Neural cell (in vitro differentiated cells): Measurements from ENCODE around the gene SFMBT1. TPM values are rescaled to one million over a fixed set of nuclear protein-coding genes. Genes with fewer than 3 reads are reported as not detected.

Source experiments
- H2AFZ ChIP-seq: fragments of 200-600, 300-800 bp; sonication (generic), shearing (Covaris generic); 2 replicates; pipeline ENCODE4 v1.6.0; 2014; ENCODE audit warnings: low read depth, mild to moderate bottlenecking, antibody characterized with exemption, low read length, moderate library complexity
- H3F3A ChIP-seq: fragments of 200-600 bp; shearing (Covaris generic); 2 replicates; pipeline ENCODE4 v1.6.1; 2016; ENCODE audit warnings: mild to moderate bottlenecking, moderate library complexity, mixed read lengths, antibody characterized with exemption, low read length; ENCODE audit not compliant: insufficient read depth, poor library complexity, severe bottlenecking
- H3K27ac ChIP-seq: fragments of 200-600, 300-800 bp; sonication (generic), shearing (Covaris generic); 2 replicates; pipeline ENCODE4 v1.5.1; 2014; ENCODE audit warnings: mild to moderate bottlenecking, low read length, moderate library complexity
- H3K27me3 ChIP-seq: fragments of 300-800, 200-600 bp; sonication (generic), shearing (Covaris generic); 2 replicates; pipeline ENCODE4 v1.6.0; 2014; ENCODE audit warnings: mild to moderate bottlenecking, low read depth, low read length, moderate library complexity; ENCODE audit not compliant: insufficient read depth
- H3K36me3 ChIP-seq: fragments of 300-800, 200-600 bp; sonication (generic), shearing (Covaris generic); 2 replicates; pipeline ENCODE4 v1.5.1; 2014; ENCODE audit warnings: mild to moderate bottlenecking, antibody characterized with exemption, low read length, moderate library complexity; ENCODE audit not compliant: insufficient read depth
- H3K4me2 ChIP-seq: fragments of 300-800, 200-600 bp; sonication (generic), shearing (Covaris generic); 2 replicates; pipeline ENCODE4 v1.6.0; 2014; ENCODE audit warnings: mild to moderate bottlenecking, low read length
- H3K4me3 ChIP-seq: fragments of 300-800, 200-600 bp; sonication (generic), shearing (Covaris generic); 2 replicates; pipeline ENCODE4 v1.5.1; 2014; ENCODE audit warnings: mild to moderate bottlenecking, low read length, moderate library complexity
- H3K79me2 ChIP-seq: fragments of 200-600 bp; shearing (Covaris generic); replicated peaks from 2 replicates; pipeline ENCODE4 v1.6.0; 2014; ENCODE audit warnings: mild to moderate bottlenecking, low read length, moderate library complexity; ENCODE audit not compliant: insufficient read depth
- H3K9ac ChIP-seq: fragments of 300-800, 200-600 bp; sonication (generic), shearing (Covaris generic); 2 replicates; pipeline ENCODE4 v1.6.1; 2016; ENCODE audit warnings: mild to moderate bottlenecking, low read length, mixed read lengths
- H3K9me2 ChIP-seq: fragments of 200-600 bp; shearing (Covaris generic); 2 replicates; pipeline ENCODE4 v1.6.1; 2016; ENCODE audit warnings: mild to moderate bottlenecking, low read length, mixed read lengths; ENCODE audit not compliant: insufficient read depth
- H3K9me3 ChIP-seq: fragments of 200-600, 300-800 bp; sonication (generic), shearing (Covaris generic); 2 replicates; pipeline ENCODE4 v1.6.1; 2016; ENCODE audit warnings: mild to moderate bottlenecking, mixed run types, low read length, moderate library complexity, mixed read lengths
- H4K20me1 ChIP-seq: fragments of 200-600 bp; shearing (Covaris generic); 2 replicates; pipeline ENCODE4 v1.6.1; 2016; ENCODE audit warnings: mild to moderate bottlenecking, mixed run types; ENCODE audit not compliant: insufficient read depth
- CTCF ChIP-seq: fragments of 450-650 bp; IDR thresholded peaks from 2 replicates; pipeline ENCODE4 v1.5.1; 2014; ENCODE audit warnings: antibody characterized with exemption, mild to moderate bottlenecking, moderate library complexity; ENCODE audit not compliant: poor library complexity, severe bottlenecking
- EP300 ChIP-seq: fragments of 450-650 bp; conservative IDR thresholded peaks from 2 replicates; pipeline ENCODE4 v1.6.1; 2014; ENCODE audit warnings: antibody characterized with exemption, mild to moderate bottlenecking, moderate library complexity; ENCODE audit not compliant: poor library complexity, severe bottlenecking
- EZH2 ChIP-seq: fragments of 200-600, 300-800 bp; shearing (Covaris generic), sonication (generic); IDR thresholded peaks from 2 replicates; pipeline ENCODE4 v1.6.1; 2014; ENCODE audit warnings: antibody characterized with exemption, low read length, borderline replicate concordance, mild to moderate bottlenecking; ENCODE audit not compliant: insufficient read depth, poor library complexity, severe bottlenecking
- MXI1 ChIP-seq: fragments of 450-650 bp; conservative IDR thresholded peaks from 2 replicates; pipeline ENCODE4 v1.6.1; 2014; ENCODE audit warnings: antibody characterized with exemption, mild to moderate bottlenecking; ENCODE audit not compliant: poor library complexity, severe bottlenecking
- POLR2AphosphoS5 ChIP-seq: IDR thresholded peaks from 2 replicates; pipeline ENCODE4 v1.6.1; 2012
- RAD21 ChIP-seq: fragments of 450-650 bp; conservative IDR thresholded peaks from 2 replicates; pipeline ENCODE4 v1.6.1; 2014; ENCODE audit warnings: antibody characterized with exemption, mild to moderate bottlenecking, moderate library complexity
- REST ChIP-seq: IDR thresholded peaks from 2 replicates; pipeline ENCODE4 v1.6.1; 2012; ENCODE audit warnings: borderline replicate concordance
- SMC3 ChIP-seq: fragments of 450-650 bp; conservative IDR thresholded peaks from 2 replicates; pipeline ENCODE4 v1.6.1; 2014; ENCODE audit warnings: antibody characterized with exemption, mild to moderate bottlenecking, moderate library complexity; ENCODE audit not compliant: poor library complexity
- TAF1 ChIP-seq: IDR thresholded peaks from 2 replicates; pipeline ENCODE4 v1.6.1; 2012; ENCODE audit warnings: low read depth
- polyA plus RNA-seq: library from polyadenylated mRNA; depleted of rRNA; stranded (reverse); fragments of >200 nt; gene quantifications from 2 replicates; pipeline ENCODE4 v1.2.3, GENCODE V29; 2014

Gene SFMBT1
- polyA plus RNA-seq, 1 donor from 2014 or later: 17.3 TPM

- no peaks in the 10 kb centered on the region for H3K27me3 ChIP-seq
- no peak overlapping the region for H3K4me3 ChIP-seq
- H3K36me3 ChIP-seq: no peaks in the 10 kb centered on the region
- H3K9me3 ChIP-seq: no peaks in the 10 kb centered on the region
- no peak overlapping the region for H3K27ac ChIP-seq
- no peak overlapping the region for H2AFZ ChIP-seq
- H3K9me2 ChIP-seq: no peaks in the 10 kb centered on the region
- H3K9ac ChIP-seq: no peak overlapping the region
- no peaks in the 10 kb centered on the region for H3F3A ChIP-seq
- H3K79me2 ChIP-seq: peaks cover 4% of the 10 kb centered on the region
- TF ChIP-seq TAF1 (no peak), EP300 (no peak), CTCF (no peak), MXI1 (no peak)
- no peak overlapping the region for H3K4me2 ChIP-seq
- no peaks in the 10 kb centered on the region for H4K20me1 ChIP-seq
Measured at GRCh38 chr3:52973806-52974205, 72.1 kb downstream of the SFMBT1 start.

- H3K27ac ChIP-seq: no peak overlapping the region
- no peaks in the 10 kb centered on the region for H3F3A ChIP-seq
- TF ChIP-seq EZH2 (no peak), RAD21 (no peak), REST (no peak), SMC3 (no peak), MXI1 (no peak), TAF1 (no peak), CTCF (no peak), EP300 (no peak), POLR2AphosphoS5 (no peak)
- H3K9me3 ChIP-seq: no peaks in the 10 kb centered on the region
- no peaks in the 10 kb centered on the region for H4K20me1 ChIP-seq
- no peaks in the 10 kb centered on the region for H3K27me3 ChIP-seq
- H3K9me2 ChIP-seq: no peaks in the 10 kb centered on the region
- H3K36me3 ChIP-seq: no peaks in the 10 kb centered on the region
- peaks cover 4% of the 10 kb centered on the region for H3K79me2 ChIP-seq
- H3K4me2 ChIP-seq: no peak overlapping the region
- H3K4me3 ChIP-seq: no peak overlapping the region
- H2AFZ ChIP-seq: no peak overlapping the region
- H3K9ac ChIP-seq: no peak overlapping the region
Measured at GRCh38 chr3:52971895-52972294, 74.0 kb downstream of the SFMBT1 start.
